OCI-LY3 (cell line): ENCODE results near the gene TPM3.

Source experiments
- H2AFZ ChIP-seq: fragments of 200-600, 300-600 bp; shearing (Covaris generic); 2 replicates; pipeline ENCODE4 v1.6.0; 2014; ENCODE audit warnings: antibody characterized with exemption, low read depth, low read length
- H3K27ac ChIP-seq: fragments of 200-600, 300-600 bp; sonication (generic); 2 replicates; pipeline ENCODE4 v1.5.1; 2014; ENCODE audit warnings: mild to moderate bottlenecking, low read length, moderate library complexity, mixed read lengths
- H3K27me3 ChIP-seq: fragments of 200-600, 300-600 bp; sonication (generic); 2 replicates; pipeline ENCODE4 v1.6.1; 2014; ENCODE audit warnings: low read depth, low read length, mixed read lengths
- H3K36me3 ChIP-seq: fragments of 200-600, 300-600 bp; sonication (generic); replicated peaks from 2 replicates; pipeline ENCODE3; 2014; ENCODE audit warnings: low read depth, low read length, mixed read lengths
- H3K4me1 ChIP-seq: fragments of 300-600, 200-600 bp; sonication (generic); 2 replicates; pipeline ENCODE4 v1.6.1; 2014; ENCODE audit warnings: low read length, mixed read lengths
- H3K4me2 ChIP-seq: fragments of 200-600, 300-600 bp; sonication (generic); 2 replicates; pipeline ENCODE4 v1.6.1; 2014; ENCODE audit warnings: low read length, mixed read lengths
- H3K4me3 ChIP-seq: fragments of 300-600, 200-600 bp; sonication (generic); 2 replicates; pipeline ENCODE4 v1.5.1; 2014; ENCODE audit warnings: antibody characterized with exemption, mild to moderate bottlenecking, low read length, moderate library complexity
- H3K79me2 ChIP-seq: fragments of 300-600, 200-600 bp; shearing (Covaris generic); 2 replicates; pipeline ENCODE4 v1.6.1; 2014; ENCODE audit warnings: mild to moderate bottlenecking, low read length, mixed read lengths
- H3K9ac ChIP-seq: fragments of 300-600, 200-600 bp; shearing (Covaris generic); 2 replicates; pipeline ENCODE4 v1.6.0; 2014; ENCODE audit warnings: mild to moderate bottlenecking, low read length, moderate library complexity
- H3K9me3 ChIP-seq: fragments of 200-600, 300-600 bp; shearing (Covaris generic); 2 replicates; pipeline ENCODE4 v1.6.1; 2014; ENCODE audit warnings: low read length, mixed read lengths; ENCODE audit not compliant: insufficient read depth
- H4K20me1 ChIP-seq: fragments of 200-600, 300-600 bp; sonication (generic); 2 replicates; pipeline ENCODE4 v1.6.1; 2016; ENCODE audit warnings: low read length, mixed read lengths; ENCODE audit not compliant: insufficient read depth
- EZH2phosphoT487 ChIP-seq: fragments of 200-600 bp; shearing (Covaris generic); IDR thresholded peaks from 2 replicates; pipeline ENCODE4 v1.6.1; 2018; ENCODE audit warnings: antibody characterized with exemption, mixed run types, low read depth
- TF ChIP-seq, protein P1 (sequence below): fragments of 200-600, 300-600 bp; sonication (generic); IDR thresholded peaks from 2 replicates; pipeline ENCODE4 v1.5.1; 2014; ENCODE audit warnings: antibody characterized with exemption, low read length, low read depth

Gene TPM3

GRCh38 chr1:154193821-154194220 lies 1.9 kb upstream of the TPM3 start:
- H3K4me3 ChIP-seq = peak overlapping the region; percentile 35; the same call in 1 of the 2 replicates
- H3K27me3 ChIP-seq = peaks cover 51% of the 10 kb centered on the region
- no peaks in the 10 kb centered on the region for H3K9me3 ChIP-seq
- TF ChIP-seq, protein P1, sequence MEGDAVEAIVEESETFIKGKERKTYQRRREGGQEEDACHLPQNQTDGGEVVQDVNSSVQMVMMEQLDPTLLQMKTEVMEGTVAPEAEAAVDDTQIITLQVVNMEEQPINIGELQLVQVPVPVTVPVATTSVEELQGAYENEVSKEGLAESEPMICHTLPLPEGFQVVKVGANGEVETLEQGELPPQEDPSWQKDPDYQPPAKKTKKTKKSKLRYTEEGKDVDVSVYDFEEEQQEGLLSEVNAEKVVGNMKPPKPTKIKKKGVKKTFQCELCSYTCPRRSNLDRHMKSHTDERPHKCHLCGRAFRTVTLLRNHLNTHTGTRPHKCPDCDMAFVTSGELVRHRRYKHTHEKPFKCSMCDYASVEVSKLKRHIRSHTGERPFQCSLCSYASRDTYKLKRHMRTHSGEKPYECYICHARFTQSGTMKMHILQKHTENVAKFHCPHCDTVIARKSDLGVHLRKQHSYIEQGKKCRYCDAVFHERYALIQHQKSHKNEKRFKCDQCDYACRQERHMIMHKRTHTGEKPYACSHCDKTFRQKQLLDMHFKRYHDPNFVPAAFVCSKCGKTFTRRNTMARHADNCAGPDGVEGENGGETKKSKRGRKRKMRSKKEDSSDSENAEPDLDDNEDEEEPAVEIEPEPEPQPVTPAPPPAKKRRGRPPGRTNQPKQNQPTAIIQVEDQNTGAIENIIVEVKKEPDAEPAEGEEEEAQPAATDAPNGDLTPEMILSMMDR = no peak
- TF ChIP-seq EZH2phosphoT487 = no peak
- H3K9ac ChIP-seq = no peak overlapping the region
- peaks cover 10% of the 10 kb centered on the region; the same call in 1 of the 2 replicates for H3K4me1 ChIP-seq
- H3K36me3 ChIP-seq = no peaks in the 10 kb centered on the region
- no peaks in the 10 kb centered on the region for H4K20me1 ChIP-seq
- peak overlapping the region; percentile 48 for H3K4me2 ChIP-seq
- H2AFZ ChIP-seq = peak overlapping the region; percentile 44; the same call in 1 of the 2 replicates
- no peaks in the 10 kb centered on the region for H3K79me2 ChIP-seq
- no peak overlapping the region for H3K27ac ChIP-seq

DNA sequence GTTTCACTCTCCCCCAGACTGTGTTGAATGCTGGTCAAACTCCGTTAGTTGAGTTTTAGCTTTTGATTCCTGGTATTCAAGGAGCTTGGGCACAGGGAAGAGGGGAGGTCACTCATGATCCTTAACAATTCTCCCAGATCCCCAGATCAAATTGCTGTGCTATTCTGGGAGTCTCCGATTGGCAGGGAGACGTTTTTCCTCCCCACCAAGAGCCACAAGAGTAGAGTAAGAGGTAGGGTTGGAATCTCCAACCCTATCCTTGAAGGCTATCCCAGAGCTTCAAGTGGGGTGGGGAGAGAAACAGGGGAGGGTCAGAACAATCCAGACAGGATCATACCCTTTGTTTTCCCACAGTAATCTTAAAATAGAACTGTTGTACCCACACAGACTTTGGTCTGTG lies 576 bp upstream of the TPM3 start:
- Histone ChIP-seq H3K4me2 (no peak overlapping the region), H3K79me2 (no peaks in the 10 kb centered on the region), H3K4me3 (no peak overlapping the region), H3K27ac (no peak overlapping the region), H3K9ac (no peak overlapping the region), H3K36me3 (no peaks in the 10 kb centered on the region), H2AFZ (no peak overlapping the region), H4K20me1 (no peaks in the 10 kb centered on the region), H3K4me1 (peaks cover 10% of the 10 kb centered on the region; the same call in 1 of the 2 replicates), H3K9me3 (no peaks in the 10 kb centered on the region), H3K27me3 (peaks cover 52% of the 10 kb centered on the region)
- no peak for TF ChIP-seq EZH2phosphoT487
- TF ChIP-seq, protein P1 = no peak

GRCh38 chr1:154190550-154190949 lies 1.4 kb downstream of the TPM3 start:
- Histone ChIP-seq H2AFZ (no peak overlapping the region), H3K4me1 (peaks cover 10% of the 10 kb centered on the region; the same call in 1 of the 2 replicates), H3K79me2 (no peaks in the 10 kb centered on the region), H4K20me1 (no peaks in the 10 kb centered on the region), H3K27me3 (peaks cover 65% of the 10 kb centered on the region), H3K27ac (no peak overlapping the region), H3K36me3 (no peaks in the 10 kb centered on the region), H3K4me3 (no peak overlapping the region), H3K4me2 (no peak overlapping the region), H3K9me3 (no peaks in the 10 kb centered on the region), H3K9ac (no peak overlapping the region)
- TF ChIP-seq EZH2phosphoT487 = no peak
- TF ChIP-seq, protein P1 = no peak

- H3K79me2 ChIP-seq = peaks cover 10% of the 10 kb centered on the region
- H3K9me3 ChIP-seq = no peaks in the 10 kb centered on the region
- no peak overlapping the region for H3K27ac ChIP-seq
- H3K4me1 ChIP-seq = no peaks in the 10 kb centered on the region
- H3K4me3 ChIP-seq = no peak overlapping the region
- H4K20me1 ChIP-seq = peaks cover 1% of the 10 kb centered on the region; the same call in 1 of the 2 replicates
- no peak overlapping the region for H3K9ac ChIP-seq
- H3K4me2 ChIP-seq = no peak overlapping the region
- peaks cover 33% of the 10 kb centered on the region for H3K27me3 ChIP-seq
- TF ChIP-seq, protein P1 = no peak
- TF ChIP-seq EZH2phosphoT487 = no peak
- H2AFZ ChIP-seq = no peak overlapping the region
- H3K36me3 ChIP-seq = no peaks in the 10 kb centered on the region
Measured at GRCh38 chr1:154186852-154187501, 4.9 kb downstream of the TPM3 start.
